Brain microvascular endothelial cell (primary cell): ENCODE data around the gene CLDN9.

Source experiments
- DNase-seq: peaks from one replicate; pipeline ENCODE4 v3.0.0-alpha.2; 2020
- H3K27ac ChIP-seq: fragments of 250-450 bp; sonication (Bioruptor Pico); 2 replicates; pipeline ENCODE4 v1.5.1; 2020; ENCODE audit warnings: mild to moderate bottlenecking, moderate library complexity
- H3K27me3 ChIP-seq: fragments of 250-450 bp; sonication (Bioruptor Pico); replicated peaks from 2 replicates; pipeline ENCODE4 v1.5.1; 2020; ENCODE audit warnings: mild to moderate bottlenecking
- H3K36me3 ChIP-seq: fragments of 250-450 bp; sonication (Bioruptor Pico); replicated peaks from 2 replicates; pipeline ENCODE4 v1.5.1; 2020; ENCODE audit warnings: mild to moderate bottlenecking
- H3K4me3 ChIP-seq: 2 replicates; pipeline ENCODE4 v1.5.1; 2011; ENCODE audit warnings: low read depth, mild to moderate bottlenecking, control low read depth, low read length, moderate library complexity
- CTCF ChIP-seq: IDR thresholded peaks from 2 replicates; pipeline ENCODE4 v1.5.1; 2011; ENCODE audit warnings: low read depth, mild to moderate bottlenecking, moderate library complexity, low read length, control low read depth, inconsistent platforms; ENCODE audit errors: missing control alignments
- in situ Hi-C: cut with HindIII; loops from 2 replicates; pipeline ENCODE4 v1.10.0; 2017; ENCODE audit warnings: low sequenced_read_pairs, low pct_ligation_motif_present

Gene CLDN9

GRCh38 chr16:3035972-3036725 lies 23.4 kb downstream of the CLDN9 start:
- in situ Hi-C loops, result no loop called here
- no peaks in the 10 kb centered on the region for H3K36me3 ChIP-seq
- no peak for TF ChIP-seq CTCF
- no peak overlapping the region for H3K27ac ChIP-seq
- no peak for DNase-seq
- H3K27me3 ChIP-seq, result peaks cover 65% of the 10 kb centered on the region
- no peak overlapping the region for H3K4me3 ChIP-seq

- TF ChIP-seq CTCF, result no peak
- Histone ChIP-seq H3K27ac (no peak within 1 kb of the TSS), H3K4me3 (no peak within 1 kb of the TSS), H3K36me3 (no peaks in the 10 kb centered on the region), H3K27me3 (peaks cover 65% of the 10 kb centered on the region)
- in situ Hi-C loops, result no loop called here
- no peak for DNase-seq
Measured at GRCh38 chr16:3036726-3037315, 24.1 kb downstream of the CLDN9 start, which contains the start of gene BICDL2. Gene BICDL2 (minus strand): TSS chr16:3036944. CDS start chr16:3035496, 1,448 bp downstream.

- no peak overlapping the region for H3K4me3 ChIP-seq
- in situ Hi-C loops, result no loop called here
- H3K27ac ChIP-seq, result no peak overlapping the region
- no peak for TF ChIP-seq CTCF
- peaks cover 52% of the 10 kb centered on the region for H3K27me3 ChIP-seq
- DNase-seq, result no peak
- H3K36me3 ChIP-seq, result no peaks in the 10 kb centered on the region
Measured at GRCh38 chr16:3038256-3038655, 25.5 kb downstream of the CLDN9 start.

GRCh38 chr16:3038896-3039295 lies 26.2 kb downstream of the CLDN9 start:
- H3K27ac ChIP-seq, result no peak overlapping the region
- peaks cover 46% of the 10 kb centered on the region for H3K27me3 ChIP-seq
- DNase-seq, result no peak
- TF ChIP-seq CTCF, result no peak
- H3K4me3 ChIP-seq, result no peak overlapping the region
- H3K36me3 ChIP-seq, result no peaks in the 10 kb centered on the region
- in situ Hi-C loops, result no loop called here

GRCh38 chr16:3042376-3042775 lies 29.7 kb downstream of the CLDN9 start:
- no peak overlapping the region for H3K27ac ChIP-seq
- DNase-seq, result no peak
- no peaks in the 10 kb centered on the region for H3K36me3 ChIP-seq
- peaks cover 29% of the 10 kb centered on the region for H3K27me3 ChIP-seq
- TF ChIP-seq CTCF, result no peak
- no peak overlapping the region for H3K4me3 ChIP-seq
- in situ Hi-C loops, result no loop called here

GRCh38 chr16:3044708-3045107 lies 32.0 kb downstream of the CLDN9 start:
- no peak for DNase-seq
- in situ Hi-C loops, result no loop called here
- Histone ChIP-seq H3K27ac (no peak overlapping the region), H3K36me3 (no peaks in the 10 kb centered on the region), H3K4me3 (no peak overlapping the region), H3K27me3 (peaks cover 11% of the 10 kb centered on the region)
- no peak for TF ChIP-seq CTCF
